Upper lobe of left lung (tissue), 4 donors: ENCODE results near the gene LAMA2.

ENCODE experiments used
- CTCF ChIP-seq, 6 experiments: fragments of 450-650 bp in 4 of 6; fragments of 200-600 bp in 2 of 6; sonication (generic) in 2 of 6; IDR thresholded peaks; one replicate each; pipeline ENCODE4 v1.5.1; 2016 to 2019; ENCODE audit warnings: antibody characterized with exemption in 6 of 6
- EP300 ChIP-seq, 4 donors: sonication (generic); formaldehyde crosslinking; IDR thresholded peaks; one replicate each; pipeline ENCODE4 v1.5.1; 2017; ENCODE audit warnings: antibody characterized with exemption in 4 of 4, control low read depth in 2 of 4
- POLR2A ChIP-seq, 4 donors: fragments of 450-650 bp; IDR thresholded peaks; one replicate each; pipeline ENCODE4 v1.5.1; 2016 to 2017; ENCODE audit warnings: antibody characterized with exemption in 4 of 4, mild to moderate bottlenecking in 2 of 4

DNA sequence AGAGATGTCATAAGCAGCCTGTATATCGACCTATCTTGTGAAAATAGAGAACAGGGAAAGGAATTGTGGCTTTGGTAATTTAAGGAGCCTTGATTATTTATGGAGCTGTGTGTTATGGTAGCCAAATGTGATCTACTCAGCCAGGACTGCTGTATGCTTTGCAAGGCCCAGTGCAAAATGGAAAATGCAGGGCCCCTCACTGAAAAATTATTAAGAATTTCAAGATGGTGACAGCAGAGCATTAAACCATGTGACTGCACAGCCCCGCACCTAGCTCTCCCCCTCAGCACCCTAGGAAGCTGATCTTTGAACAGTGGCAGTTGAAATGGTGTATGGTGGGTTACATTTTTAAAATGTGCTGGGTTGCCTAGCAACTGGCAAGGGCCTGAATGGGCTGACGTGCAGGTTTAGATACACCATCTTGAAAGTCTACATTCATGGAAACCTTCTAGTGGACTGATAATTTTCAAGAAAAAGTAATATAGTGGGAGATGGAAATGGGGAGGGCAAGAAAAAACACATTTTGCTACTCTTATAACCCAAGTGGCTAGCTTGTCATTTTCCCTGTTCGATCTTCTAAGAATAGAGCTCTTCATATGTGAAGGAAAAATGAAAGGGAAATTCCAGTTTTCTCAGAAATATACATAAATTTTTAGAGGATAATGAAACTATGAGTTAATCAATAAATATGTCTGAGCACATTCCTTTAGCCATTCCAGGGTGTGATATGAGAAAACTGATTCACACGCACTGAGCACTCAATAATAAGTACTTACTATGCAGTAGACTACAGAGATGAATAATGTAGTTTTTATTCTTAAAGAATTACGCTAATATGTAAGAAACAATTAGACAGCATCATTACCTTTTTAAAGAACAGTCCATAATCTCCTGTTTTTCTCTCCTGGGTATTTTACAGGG, 619.1 kb downstream of the LAMA2 start:
- TF ChIP-seq CTCF (IDR thresholded peaks at IDR 0.05) (no peak), POLR2A (IDR thresholded peaks at IDR 0.05) (no peak), EP300 (IDR thresholded peaks at IDR 0.05) (no peak)
